NCI-H2107 (cell line): Measurements from ENCODE around the gene NPPC.
A peak's percentile ranks its signal among the peaks of the same experiment; 100 is the strongest.

ENCODE experiments used
- DNase-seq: peaks from one replicate; lab custom pipeline; 2025; lab: John Stamatoyannopoulos, UW

The NPPC gene

DNA sequence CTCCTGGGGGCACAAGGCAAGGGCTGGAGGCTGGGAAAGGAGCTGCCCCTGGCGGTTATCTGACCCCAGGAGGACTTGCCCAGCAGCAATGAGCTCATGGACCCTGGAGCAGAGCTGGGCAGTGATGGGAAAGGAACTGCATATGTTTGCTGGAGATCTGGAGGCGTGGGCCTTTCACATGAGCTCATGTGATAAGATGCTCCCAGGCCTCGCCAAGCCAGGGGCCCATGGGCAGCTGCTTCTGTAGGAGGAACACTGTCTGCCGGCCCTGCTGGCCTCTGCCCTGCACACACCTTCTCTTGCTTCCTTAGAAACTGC lies 9.0 kb upstream of the NPPC start:
- DNase-seq, result no peak

DNA sequence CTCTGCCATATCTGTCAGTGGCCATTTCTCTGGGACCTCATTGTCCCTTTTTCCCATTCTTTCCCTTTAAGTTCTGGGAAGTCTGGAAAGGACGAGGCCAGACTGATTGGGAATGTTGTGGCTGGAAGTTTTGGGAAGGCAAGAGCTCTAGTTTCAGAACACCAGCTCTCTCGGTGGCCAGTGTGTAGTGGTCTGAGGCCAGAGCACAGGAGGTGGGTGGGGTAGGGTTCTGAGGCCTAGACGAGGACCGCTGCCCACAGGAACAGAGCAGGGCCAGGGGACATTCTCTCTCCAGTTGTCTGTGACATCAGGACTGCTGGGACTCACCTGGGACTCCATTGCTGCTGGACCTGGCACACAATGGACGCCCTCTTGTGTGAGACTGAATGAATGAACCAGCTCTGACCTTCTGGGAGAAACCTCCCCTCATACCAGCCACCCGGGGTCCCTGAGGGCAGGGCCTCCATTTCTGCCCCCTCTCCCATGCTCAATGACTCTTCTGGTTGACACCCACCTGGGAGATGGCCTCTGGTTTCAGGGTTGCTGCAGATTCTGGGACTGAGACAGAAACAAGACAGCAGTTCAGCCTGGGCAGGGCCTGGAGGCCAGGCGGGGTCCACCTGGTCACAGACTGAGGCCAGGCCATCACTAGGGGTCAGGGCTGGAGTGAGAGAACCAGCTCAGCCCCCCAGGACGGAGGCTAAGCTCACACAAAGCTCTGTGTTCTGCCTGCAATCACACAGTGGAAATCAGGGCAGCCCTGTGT lies 8.4 kb upstream of the NPPC start:
- no peak for DNase-seq

DNA sequence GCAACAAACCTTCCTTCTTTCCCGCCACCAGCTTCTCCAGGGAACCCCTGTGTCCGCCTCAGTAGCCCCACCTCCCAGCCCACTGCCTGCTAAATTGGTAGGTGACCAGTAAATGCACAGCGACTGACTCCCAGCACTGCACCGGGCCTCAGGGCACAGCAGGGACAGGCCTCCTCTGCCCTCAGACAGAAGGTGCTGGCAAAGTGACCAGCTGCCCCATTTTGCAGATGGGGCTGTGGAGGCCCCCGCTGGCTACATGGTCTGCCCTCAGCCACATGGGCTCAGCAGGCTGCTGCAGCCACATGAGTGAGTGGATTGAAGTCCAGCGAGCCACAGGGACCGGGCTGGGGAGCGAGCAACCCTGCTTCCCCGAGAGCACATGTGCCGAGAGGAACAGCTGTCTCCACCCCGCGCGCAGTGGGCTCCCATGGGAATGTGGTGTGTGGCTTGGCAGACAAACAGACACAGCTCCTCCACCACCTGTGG lies 7.8 kb upstream of the NPPC start:
- DNase-seq, result no peak

DNA sequence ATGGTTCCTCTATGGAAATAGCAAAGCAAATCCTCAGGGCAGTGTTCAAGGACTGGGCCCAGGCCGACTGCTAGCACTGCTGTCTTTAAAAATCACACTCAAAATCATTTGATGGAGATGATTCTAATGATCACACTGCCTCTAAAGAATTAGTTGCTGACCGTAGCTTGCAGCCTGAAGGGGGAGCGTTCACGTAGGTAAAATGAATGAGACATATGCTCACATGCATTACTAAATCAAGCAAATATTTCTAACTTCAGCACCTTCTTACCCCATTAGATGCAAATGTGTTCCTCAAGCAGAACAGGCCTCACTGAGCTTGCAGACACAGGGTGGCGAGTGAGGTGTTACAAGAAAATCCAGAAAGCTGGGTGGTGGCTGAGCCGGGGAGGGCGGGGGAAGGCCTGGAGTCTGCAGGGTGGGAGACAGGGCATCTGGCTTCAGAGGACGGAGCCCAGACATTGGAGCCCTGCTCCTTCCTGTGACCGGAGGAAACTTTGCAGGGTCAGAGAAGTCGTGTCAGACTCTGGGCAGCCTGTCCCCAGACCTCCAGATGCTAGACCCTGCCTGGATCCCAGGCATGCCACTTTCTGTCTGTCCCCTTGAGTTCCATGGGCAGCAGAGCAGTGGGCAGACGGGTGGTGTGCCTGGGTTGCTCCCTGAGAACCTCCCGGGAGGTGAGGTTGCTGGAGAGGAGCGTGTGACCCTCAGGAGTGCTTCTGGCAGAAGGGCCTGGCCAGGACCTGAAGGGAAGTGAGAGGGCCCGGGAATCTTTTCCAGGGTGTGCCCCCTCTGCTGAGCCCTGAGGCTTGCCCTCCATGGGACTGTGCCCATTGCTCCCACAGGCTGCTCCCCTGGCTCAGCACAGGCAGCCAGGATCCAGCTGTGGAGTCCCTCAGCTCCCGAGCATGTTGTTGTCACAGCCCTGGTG lies 7.1 kb upstream of the NPPC start:
- DNase-seq, result no peak

DNA sequence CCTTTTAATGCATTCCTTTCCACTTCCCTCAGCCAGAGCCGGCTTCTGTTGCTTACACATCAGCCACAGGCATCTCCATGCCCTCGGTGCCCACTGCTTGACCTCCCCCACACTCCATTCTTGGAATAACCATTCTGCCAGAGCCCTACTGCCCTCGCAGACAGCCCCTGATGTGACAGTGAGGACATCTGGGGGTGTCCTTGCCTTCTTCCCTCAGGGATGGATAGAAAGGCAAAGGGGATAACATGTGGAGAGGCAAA lies 6.4 kb upstream of the NPPC start:
- no peak for DNase-seq

DNA sequence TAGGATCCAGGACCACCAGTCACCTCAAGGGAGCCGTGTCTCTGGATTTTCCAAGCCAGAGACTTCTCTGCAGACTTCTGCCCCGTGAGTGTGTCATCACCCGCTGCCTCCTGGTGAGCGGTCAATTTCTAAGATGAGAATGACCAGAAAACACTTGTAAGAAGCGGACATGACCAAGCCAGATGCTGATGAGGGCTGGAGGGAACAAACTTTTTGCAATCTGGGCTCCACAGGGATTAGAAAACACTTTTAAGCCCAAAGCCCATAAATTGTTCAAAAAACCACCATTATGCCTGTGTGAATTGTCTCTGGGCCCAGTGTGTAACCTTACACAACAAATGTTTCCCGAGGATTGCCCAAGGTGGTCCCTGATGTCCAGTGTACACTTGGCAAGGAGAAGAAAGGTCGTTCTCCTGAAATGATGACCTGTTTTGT lies 5.3 kb upstream of the NPPC start:
- DNase-seq, result no peak

DNA sequence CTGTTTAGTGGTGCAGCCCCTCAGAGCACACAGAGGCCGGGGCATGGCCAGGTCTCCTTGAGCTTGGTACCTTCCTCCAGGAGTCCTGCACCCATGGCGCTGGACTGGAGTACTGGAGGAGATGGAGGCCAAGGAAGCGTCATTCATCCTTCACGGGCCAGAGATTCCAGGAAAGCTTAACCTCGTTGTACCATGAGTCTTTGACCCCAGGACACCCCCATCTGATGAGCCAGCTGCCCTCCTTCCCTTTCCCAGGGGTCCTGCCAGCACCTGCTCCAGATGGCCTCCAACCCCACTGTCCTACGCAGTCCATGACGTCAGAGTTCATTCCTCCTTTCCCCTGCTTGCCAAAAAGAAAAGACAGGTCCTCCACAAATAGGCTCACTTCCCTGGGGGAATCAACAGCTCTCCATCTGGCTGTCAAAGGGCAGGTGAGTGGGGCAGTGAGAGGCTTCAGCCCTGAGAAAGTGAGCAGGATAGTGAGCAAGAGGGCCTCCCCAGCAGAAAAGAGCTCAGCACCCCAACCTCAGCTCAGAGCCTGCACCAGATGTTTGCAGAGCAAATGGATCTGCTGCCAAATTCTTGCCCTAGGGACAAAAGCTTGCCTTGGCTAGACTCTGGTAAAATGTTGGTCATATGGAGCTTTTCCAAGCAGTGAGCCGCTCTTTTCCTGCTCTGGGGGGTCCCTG lies 4.5 kb upstream of the NPPC start:
- DNase-seq, result no peak

DNA sequence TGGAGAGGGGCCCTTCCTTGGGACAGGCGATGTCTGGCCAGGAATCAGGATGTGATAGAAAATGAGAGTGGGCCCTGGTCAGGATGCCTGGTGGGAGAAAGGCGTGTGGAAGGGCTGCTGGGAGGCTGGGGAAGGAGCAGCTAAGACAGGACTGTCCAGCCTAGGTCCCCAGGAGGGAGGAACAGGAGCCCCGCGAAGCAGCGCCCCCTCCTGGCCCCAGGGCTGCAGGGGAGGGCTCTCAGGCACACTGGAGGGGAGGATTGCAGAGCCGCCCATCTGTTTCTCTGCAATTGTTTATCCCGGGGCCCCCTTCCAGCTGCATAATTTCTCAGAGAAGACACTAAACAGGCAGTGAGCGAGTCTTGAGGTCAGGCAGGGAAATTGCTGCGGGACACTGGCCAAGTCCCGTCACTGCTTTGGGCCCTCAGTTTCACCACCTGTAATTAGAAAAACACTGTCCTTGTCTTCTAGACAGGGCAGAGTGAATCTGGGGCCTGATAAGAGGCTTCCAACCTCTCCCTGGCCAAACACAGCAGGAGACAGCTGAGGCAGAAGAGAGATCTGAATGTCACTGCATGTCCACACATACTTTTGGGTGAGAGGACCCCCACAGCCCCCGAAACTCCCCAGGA lies 3.9 kb upstream of the NPPC start:
- DNase-seq, result no peak

DNA sequence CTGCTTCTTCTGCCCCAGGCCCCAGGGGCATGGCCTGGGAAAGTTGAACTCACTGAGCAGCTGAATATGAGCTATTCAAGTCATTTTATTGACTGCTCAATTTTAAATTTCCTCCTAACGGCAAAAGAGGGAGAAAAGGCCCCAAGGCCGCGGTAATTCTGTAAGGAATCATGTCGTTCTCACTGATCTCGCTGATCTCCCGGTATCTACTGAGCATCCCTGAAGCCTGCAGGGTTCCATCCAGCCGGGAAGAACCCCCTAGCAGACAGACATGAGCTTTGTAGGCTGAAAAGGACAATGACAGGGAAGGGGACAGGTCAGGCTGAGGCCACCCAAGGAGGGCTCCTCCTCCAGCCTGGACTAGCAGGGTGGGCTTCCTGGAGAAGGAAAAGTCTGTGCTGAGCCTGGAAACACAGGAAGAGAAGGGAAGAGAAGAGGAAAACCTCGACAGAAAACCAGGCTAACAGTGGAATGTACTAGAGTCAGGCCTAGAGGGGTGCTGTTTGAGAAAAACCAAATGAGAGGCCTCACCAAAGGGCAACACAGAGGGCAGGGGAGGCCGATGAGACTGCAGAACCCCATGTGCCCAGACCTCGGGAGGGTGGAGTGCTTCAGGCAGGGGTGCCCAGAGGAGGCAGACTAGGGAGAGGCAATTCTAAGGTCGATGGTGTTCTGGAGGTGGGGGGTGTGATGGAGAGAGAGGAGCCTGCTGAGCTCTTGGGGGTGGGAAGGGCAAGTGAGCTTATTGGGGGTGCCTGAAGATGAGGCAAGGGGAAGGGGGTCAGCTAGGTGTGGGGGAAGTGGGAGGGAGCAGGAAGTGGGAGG lies 2.9 kb upstream of the NPPC start:
- no peak for DNase-seq

DNA sequence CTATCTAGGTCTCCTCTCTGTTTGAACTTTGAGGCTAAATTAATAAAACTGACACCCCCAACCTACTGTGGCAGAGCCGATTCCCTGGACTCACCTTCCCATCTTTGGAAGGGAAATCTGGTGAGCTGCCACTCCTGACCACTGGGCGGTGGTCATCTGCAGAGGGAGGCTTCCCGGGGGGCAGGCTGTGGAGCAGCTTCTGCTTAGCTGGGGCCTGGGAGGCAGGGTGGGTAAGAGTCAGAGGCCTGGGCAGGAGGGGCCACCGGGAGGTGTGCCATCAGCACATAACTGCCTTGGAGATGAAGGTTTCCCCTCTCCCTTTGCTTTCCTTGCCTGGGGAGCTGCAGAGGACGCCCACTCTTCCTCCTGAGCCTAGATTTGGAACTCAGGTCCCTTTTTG lies 2.3 kb upstream of the NPPC start:
- no peak for DNase-seq

DNA sequence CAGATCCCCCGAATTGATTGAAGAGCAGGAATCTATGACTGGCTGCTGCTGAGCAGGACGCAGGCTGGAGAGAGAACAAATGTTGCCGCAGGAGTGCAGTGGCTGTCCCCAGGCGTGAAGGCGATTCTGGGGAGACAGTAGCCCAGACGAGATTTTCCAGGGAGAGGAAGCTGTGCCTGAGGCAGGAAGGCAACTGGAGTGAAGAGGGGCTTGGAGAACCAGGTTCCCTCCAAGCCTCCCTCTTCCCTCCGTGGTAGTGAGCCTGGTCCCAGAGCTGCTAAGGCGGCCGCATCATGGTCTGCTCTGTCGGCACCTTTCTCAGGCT lies 1.3 kb upstream of the NPPC start:
- no peak for DNase-seq

DNA sequence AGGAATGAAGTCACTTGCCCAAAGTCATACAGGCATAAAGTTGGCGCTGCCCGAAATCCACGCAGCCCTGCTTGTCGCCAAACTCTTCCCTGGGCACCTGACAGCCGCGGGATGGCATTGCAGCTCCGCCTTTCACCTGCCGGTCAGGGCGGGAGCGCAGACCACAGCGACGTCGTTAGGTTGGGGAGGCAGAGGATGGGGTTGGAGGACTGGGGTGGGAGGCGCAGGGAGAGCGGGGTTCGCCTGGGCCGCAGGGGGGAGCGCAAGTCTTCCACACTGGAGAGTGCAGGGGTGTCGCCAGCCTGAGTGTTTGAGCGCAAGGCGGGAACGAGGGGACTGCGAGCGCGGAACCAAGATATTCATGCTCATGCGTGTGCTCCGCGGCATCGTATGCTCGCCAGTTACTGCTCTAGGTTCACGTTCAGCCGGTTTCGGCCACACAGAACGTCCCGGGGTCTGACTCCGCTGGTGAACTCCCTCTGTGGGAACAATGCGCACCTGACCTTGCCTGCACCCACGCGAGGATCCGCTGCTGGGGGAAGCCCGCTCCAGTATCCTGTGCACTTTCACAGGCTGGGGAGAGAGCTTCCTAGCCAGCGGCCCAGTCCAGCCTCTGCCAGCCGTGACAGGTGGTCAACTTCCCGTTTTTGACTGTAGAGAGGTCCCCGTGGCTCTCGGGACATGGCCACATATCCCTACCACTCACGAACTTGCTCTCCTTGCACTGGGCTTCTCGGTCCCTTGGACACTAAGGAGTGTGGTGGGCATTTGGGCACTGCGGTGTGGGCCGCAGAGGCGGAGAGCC lies 767 bp upstream of the NPPC start:
- DNase-seq, result peak; percentile 30

DNA sequence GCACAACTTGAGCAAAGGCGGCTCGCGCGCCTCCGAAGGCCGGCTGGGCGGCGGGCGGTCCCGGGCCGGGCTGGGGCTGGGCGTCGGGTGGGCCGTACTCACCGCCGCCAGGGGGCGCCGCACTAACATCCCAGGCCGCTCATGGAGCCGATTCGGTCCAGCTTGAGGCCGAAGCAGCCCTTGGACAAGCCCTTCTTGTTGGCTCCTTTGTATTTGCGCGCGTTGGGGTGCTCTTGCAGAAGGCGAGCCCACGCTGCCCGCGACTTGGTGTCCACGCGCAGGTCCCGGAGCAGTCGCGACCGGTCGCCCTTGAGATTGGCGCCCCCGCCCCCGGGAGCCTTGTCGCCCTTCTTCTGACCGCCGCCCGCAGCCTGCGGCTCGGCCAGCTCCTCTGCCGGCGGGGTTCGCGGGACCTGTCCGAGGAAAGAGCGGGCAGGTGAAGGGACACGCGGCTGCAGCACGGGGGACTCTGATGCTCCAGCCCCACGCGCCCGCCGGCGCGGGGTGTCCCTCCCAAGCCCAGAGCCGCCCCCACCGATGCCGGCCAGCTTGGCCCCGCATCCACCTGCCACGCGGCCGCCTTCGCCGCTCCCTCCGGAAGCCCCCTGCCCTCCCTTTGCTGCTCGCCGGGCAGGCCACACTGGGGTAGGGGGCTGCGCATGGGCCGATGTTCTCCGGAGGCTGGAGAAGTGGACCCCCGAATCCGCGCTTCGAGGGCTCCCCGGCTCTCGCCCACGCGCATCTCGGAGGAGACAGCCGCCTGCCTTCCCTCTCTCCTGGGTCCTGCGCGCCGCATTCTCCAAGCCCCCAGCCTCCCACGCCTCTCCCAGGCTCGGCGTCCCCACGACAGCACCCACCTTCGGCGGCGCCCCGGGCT lies 655 bp downstream of the NPPC start:
- peak; percentile 17 for DNase-seq

DNA sequence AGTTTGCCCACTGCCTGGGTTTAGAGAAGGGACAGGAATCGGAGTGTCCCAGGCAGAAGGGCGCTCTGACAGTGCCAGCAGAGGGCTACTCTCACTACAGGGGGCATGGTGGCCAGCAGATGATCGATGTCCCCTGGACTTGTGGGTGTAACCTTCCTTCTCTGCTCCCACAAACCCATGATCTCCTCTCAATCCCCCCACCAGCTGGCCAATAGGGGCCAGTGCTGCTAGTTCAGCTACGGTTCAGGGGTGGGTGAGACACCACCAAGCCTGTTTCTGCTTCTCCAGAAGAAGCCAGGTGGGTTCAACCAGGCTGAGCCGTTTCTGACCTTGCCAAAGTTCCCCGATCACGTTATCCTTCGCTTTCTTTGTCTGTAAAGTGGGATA lies 1.3 kb downstream of the NPPC start:
- DNase-seq, result no peak

DNA sequence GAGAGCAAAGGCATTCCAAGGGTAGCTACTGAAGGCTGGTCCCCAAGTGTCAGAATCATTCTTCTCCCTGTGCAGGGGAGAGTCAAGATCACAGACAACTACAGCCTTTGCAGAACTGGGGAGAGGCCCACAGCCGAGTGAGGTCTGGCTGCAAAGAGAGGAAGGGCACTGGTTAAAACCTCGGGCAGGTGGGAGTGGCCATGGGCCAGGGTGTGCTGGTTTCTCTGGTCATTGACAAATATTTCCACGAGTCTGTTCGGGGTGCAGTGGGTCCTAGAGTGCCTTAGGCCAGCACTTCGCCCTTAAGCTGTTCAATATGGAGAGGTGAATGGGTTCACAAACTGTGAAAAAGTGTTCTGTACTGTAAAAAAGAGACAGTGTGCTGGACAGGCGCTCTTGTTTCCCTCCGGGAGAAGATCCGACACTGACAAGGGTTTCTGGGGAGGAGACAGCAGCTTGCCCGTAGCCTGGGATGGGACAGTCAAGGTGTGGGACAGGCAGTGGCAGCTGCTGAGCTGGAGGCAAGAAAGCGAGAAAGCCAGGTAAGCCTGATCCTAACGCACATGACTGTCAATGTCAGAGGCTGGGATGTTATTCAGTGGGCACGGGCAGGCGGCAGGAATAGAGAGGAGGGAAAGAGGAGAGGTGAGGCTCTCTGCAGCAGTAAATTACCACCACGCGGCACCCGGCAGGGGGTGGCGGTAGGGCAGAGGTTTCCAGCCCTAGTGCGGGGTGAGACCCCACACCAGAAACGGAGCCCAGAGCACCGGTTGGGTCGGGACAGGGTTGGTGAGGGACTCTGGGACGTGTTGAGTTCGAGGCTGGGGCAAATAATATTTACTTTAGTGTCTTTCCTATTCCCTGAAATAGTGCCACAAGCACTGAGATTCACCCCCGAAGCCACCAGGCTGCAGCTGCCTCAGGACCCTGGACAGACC lies 2.0 kb downstream of the NPPC start:
- no peak for DNase-seq

DNA sequence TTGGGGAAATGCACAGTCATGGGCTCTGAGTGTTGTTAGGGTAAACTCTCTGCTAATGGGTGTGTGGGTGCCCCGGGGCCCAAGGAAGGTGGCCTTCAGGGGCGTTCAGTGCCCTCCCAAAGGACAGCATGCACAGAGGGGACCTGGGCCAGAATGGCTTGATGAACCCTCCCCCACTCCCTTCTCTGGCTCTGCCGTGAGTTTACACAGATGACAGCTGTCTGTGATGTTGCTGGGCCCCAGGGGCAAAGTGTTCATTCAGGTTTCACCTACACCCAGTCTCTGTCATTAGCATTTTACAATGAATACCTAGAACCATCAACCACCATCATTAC lies 3.2 kb downstream of the NPPC start:
- DNase-seq, result no peak

DNA sequence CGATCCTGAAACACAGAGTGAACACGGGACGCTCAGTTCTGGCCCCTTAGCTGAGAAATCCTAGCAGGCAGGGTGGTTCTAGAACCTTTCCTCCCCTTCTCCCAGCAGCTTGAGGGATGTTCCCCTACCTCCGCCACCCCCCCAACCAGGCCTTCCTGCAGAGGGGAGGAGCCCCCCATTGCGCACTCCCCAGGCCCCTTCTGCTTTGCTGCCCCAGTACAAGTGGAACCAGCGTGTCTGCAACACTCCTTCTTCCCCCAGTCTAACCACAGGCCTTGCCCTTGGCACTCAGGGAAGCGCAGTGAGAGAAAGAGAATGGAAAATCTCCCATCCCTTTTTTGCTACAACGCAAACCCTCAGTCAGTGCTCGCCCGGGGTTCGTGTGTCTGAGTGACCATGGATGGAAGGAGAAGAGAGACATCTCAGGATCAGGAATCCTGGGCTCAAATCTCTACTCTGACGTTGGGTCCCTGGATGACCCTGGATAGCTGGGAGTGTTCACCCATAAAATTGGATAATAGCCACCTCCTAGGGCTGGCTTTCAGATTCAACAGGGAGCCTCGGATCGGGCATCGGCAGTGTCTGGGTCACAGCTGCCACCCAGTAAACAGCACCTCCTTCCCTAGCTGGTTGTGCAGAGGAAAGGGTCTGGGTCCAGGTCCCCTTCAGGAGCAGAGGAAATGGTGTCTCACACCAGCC lies 3.7 kb downstream of the NPPC start:
- no peak for DNase-seq

DNA sequence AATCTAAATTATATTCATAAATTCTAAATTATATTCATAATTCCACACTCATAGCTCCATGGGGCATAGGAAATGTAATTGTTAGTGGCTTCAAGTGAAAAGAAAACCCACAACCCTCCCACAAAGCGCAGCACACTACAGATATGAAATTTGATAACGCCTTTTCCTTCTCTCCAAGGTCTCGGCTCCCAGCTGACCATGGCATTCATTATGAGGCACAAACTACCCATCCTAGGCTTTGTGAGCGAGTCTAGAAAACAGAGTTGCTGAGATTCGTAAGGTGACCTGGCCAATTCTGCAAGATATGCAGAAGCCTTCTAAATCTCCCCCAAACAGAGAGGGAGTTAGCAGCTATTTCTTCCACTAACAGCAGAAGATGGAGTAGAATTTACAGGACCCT lies 5.4 kb downstream of the NPPC start:
- DNase-seq, result no peak
